GM12875 (cell line): ENCODE measurements around the gene TMEM59L.

ENCODE experiments used
- H3K4me3 ChIP-seq: one replicate; pipeline ENCODE4 v1.5.1; 2011; ENCODE audit warnings: low read depth, low read length, control low read depth
- TF ChIP-seq, protein P1 (sequence below): IDR thresholded peaks from 2 replicates; pipeline ENCODE4 v1.5.1; 2011; ENCODE audit warnings: low read depth, mild to moderate bottlenecking, control low read depth, inconsistent platforms, low read length, moderate library complexity, borderline replicate concordance; ENCODE audit not compliant: insufficient read depth

The TMEM59L gene

DNA sequence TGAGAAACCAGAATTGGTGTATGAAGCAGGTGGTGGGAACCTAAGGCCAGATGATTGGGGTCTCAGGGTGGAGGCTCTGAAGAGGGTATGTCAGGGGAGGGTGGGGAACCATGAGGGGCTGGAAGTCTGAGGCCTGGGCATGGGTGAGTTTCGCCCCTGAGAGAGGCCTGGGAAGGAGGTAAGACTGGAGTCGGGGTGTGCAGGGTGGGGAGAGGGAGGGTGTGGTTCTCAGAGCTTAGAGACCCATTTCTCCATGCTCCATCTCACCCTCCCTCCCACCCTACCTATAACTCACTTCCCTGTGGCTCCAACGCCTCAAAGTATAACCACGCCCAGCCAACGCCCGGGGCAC, 23.1 kb downstream of the TMEM59L start:
- TF ChIP-seq, protein P1, sequence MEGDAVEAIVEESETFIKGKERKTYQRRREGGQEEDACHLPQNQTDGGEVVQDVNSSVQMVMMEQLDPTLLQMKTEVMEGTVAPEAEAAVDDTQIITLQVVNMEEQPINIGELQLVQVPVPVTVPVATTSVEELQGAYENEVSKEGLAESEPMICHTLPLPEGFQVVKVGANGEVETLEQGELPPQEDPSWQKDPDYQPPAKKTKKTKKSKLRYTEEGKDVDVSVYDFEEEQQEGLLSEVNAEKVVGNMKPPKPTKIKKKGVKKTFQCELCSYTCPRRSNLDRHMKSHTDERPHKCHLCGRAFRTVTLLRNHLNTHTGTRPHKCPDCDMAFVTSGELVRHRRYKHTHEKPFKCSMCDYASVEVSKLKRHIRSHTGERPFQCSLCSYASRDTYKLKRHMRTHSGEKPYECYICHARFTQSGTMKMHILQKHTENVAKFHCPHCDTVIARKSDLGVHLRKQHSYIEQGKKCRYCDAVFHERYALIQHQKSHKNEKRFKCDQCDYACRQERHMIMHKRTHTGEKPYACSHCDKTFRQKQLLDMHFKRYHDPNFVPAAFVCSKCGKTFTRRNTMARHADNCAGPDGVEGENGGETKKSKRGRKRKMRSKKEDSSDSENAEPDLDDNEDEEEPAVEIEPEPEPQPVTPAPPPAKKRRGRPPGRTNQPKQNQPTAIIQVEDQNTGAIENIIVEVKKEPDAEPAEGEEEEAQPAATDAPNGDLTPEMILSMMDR: no peak
- no peak overlapping the region for H3K4me3 ChIP-seq

DNA sequence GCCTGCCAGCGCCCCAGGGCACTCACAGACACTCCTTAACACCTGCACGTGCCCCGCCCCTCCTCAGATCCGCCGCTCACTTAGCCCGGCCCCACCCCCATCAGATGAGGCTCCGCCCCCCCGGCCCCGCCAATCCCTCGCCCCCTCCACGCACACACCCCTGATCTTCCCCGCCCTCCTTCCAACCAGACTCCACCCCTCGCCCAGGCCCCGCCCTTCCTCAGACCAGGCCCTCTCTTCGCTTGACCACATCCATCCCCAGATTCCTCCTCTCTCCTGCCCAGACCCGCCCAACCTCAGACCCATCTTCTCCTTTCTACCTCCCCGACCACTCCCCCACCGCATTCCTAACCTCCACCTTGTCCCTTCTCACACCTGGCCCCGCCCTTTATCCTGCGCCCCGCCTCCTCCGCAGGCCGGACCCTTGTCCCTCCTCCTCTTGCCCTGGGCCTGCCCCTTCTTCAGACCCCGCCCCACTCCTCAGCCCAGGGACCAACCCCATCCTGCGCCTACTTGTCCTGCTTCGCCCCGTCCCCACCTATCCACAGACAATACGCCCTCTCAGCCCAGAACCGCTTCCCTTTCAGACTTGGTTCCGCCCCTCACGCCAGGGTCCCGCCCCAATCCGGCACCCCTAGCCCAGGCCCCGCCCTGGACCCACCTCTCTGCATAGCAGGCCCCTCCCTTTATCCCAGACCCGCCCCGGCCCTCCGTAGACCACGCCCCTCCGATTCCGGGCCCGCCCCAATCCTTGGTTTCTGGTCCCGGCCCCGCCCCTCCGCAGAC, 23.7 kb downstream of the TMEM59L start:
- H3K4me3 ChIP-seq: peak overlapping the region; percentile 92
- TF ChIP-seq, protein P1: no peak

DNA sequence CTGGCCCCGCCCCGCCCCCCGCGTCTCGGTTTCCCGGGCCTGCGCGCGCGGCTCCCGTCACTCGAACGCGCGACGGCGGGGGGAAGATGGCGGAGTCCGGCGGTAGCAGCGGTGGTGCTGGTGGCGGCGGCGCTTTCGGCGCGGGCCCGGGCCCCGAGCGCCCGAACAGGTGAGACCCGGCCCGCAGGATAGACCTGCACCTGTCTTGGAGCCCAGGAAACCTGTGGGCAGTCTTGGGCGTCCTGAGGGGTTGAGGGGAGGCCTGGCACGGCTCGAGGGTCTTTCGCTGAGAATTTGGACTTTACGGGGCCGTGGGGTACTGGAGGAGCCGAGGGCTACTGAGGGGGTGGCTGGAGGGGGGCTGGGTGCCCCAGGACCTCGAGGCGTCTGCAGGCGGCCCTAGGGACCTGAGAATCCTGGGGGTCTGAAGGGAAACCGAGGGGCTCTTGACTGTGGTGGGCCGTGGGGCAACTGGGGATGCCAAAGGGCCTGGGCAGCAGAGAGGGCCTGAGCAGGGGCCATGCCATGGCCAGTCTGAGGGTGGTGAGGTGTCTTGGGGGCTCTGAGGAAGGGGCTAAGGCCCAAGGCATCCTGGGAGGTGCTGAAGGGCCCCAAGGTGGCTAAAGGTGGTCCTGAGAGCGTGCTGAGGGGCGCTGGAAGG, 24.4 kb downstream of the TMEM59L start, which contains the start of gene KLHL26:
TSS of gene KLHL26 (plus strand) at position 60 of the 661 bp plus-strand sequence. CDS start at position 87, 27 bp downstream.
- peak within 1 kb of the TSS; percentile 92 for H3K4me3 ChIP-seq
- TF ChIP-seq, protein P1: no peak

DNA sequence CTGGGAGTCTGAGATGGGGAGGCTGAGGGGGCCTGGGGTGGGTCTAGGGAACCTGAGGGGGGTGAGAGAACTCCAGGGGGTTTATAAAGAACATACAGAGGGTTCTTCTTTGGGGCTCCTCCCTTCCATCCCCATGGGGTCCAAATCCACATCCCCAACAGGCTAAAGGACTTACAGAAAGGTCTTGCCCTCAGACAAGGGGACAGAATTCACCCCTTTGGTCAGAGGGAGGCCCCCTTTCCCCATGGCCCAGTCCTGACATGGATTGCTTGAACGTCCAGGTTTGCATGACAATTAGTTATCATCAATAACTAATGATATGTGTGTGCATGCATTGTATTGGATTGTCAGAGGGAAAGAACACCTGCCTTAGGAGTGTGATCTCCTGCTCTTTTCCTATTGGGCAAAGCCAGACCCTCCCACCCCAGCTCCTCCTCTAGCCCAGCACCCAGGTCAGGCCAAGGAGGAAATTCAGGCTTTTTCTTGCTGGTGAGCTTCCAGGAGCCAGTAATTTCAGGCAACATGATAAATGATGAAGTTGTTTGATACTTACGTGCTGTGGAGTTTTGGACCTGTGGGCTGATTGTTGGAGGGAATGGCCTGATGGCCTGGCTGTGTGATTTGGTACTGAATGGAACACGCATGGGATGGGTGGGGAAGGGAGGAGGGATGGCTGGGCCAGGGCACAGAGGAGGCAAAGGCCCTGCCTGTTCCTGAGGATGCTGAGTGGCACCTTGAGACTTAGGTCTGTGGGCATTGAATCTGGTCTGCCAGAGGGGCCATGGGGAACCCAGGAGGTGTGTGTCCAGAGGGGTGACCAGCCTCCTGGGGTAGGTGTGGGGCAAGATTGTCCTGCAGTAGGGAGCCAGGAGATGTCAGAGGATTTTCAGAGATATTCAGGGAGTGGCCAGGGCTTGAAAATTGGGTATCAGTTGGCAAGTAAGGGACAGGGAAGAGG, 25.3 kb downstream of the TMEM59L start:
- TF ChIP-seq, protein P1: no peak
- H3K4me3 ChIP-seq: peak overlapping the region; percentile 92

DNA sequence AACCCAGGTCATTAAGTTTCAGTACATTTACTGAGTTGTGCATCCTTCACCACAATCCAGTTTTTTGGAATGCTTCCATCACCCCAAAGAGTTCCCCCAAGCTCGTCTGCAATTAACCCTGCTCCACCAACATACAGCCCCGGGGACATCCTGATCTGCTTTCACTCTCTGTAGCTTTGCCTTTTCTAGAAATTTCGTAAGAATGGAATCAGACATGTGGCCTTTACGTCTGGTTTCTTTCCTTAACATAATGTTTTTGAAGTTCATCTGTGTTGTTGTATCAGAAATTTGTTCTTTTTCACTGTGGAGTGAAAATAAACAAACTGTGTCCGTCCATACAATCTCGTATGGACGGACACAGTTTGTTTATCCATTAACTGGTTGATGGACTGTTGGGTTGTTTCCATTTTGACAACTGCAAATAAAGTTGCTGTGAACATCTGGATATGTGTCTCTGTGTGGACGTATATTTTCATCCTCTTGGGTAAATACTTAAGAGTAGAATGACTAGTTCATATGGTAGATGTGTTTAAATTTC, 27.1 kb downstream of the TMEM59L start:
- TF ChIP-seq, protein P1: no peak
- no peak overlapping the region for H3K4me3 ChIP-seq

DNA sequence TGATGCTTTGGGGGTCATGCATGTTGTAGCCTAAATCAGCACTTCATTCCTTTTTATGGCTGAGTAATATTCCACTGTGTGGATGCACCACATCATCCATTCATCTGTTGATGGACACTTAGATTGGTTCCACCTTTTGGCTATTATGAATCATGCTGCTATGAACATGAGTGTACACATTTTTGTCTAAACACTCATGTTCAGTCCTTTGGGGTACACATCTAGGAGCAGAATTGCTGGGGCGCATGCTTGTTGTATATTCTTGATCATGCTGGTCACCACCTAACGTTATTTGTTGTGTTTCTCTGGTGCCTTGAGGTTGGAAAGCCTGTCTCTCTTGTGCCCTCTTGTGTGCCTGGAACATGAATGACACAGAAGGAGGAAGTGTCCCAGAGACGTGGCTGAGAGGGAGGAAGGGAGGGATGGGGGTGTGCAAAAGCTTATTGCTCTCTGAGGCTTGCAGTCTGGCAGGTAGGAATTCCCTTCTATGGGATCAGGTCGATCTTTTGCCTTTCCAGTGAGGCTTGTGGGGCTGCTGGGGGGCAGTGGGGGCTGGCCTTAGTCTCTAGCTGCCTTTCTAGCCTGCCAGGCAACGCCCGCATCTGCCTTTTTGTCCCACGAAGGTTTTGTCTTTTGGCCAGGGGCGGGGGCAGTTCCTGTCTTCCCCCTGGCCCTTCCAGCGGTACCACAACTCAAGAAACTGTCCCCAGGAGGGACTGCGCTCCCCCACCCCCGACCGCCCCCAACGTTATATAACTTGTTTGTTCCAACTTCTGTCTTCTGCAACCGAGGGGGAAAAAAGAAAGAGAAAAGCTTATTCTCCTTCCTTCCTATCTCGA, 31.7 kb downstream of the TMEM59L start:
- TF ChIP-seq, protein P1: no peak
- no peak overlapping the region for H3K4me3 ChIP-seq
